ENCODE measurements around the gene MRPL55. TPM values are rescaled to one million over a fixed set of nuclear protein-coding genes. Genes with fewer than 3 reads are reported as not detected.

Gene MRPL55
- total RNA-seq, 1 donor from 2014 or later = 42.4 TPM

DNA sequence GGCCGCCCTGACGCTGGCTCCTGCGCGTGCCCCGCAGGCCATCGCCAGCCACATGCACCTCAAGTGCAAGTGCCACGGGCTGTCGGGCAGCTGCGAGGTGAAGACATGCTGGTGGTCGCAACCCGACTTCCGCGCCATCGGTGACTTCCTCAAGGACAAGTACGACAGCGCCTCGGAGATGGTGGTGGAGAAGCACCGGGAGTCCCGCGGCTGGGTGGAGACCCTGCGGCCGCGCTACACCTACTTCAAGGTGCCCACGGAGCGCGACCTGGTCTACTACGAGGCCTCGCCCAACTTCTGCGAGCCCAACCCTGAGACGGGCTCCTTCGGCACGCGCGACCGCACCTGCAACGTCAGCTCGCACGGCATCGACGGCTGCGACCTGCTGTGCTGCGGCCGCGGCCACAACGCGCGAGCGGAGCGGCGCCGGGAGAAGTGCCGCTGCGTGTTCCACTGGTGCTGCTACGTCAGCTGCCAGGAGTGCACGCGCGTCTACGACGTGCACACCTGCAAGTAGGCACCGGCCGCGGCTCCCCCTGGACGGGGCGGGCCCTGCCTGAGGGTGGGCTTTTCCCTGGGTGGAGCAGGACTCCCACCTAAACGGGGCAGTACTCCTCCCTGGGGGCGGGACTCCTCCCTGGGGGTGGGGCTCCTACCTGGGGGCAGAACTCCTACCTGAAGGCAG lies 50.0 kb downstream of the MRPL55 start:
- H3K9ac ChIP-seq = no peak overlapping the region
- Mint-ChIP-seq H3K4me1 (peaks cover 12% of the 10 kb centered on the region), H3K9me3 (peaks cover 14% of the 10 kb centered on the region), H3K36me3 (peaks cover 20% of the 10 kb centered on the region), H3K27ac (no peak overlapping the region), H3K27me3 (ENCODE audit: insufficient read depth, low read depth) (peaks cover 34% of the 10 kb centered on the region), H3K4me3 (no peak overlapping the region)
- no peaks in the 10 kb centered on the region for H3F3A ChIP-seq (ENCODE audit: low read depth)
- H3K9me3 ChIP-seq (ENCODE audit: low read depth) = no peaks in the 10 kb centered on the region
- TF ChIP-seq, protein P1, sequence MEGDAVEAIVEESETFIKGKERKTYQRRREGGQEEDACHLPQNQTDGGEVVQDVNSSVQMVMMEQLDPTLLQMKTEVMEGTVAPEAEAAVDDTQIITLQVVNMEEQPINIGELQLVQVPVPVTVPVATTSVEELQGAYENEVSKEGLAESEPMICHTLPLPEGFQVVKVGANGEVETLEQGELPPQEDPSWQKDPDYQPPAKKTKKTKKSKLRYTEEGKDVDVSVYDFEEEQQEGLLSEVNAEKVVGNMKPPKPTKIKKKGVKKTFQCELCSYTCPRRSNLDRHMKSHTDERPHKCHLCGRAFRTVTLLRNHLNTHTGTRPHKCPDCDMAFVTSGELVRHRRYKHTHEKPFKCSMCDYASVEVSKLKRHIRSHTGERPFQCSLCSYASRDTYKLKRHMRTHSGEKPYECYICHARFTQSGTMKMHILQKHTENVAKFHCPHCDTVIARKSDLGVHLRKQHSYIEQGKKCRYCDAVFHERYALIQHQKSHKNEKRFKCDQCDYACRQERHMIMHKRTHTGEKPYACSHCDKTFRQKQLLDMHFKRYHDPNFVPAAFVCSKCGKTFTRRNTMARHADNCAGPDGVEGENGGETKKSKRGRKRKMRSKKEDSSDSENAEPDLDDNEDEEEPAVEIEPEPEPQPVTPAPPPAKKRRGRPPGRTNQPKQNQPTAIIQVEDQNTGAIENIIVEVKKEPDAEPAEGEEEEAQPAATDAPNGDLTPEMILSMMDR (IDR thresholded peaks at IDR 0.05) = no peak
- TF ChIP-seq EZH2phosphoT487 (IDR thresholded peaks at IDR 0.05) (peak; percentile 83), EZH2 (IDR thresholded peaks at IDR 0.05) (peak; percentile 96)
- peaks cover 4% of the 10 kb centered on the region for H3K4me1 ChIP-seq
- no peaks in the 10 kb centered on the region for H3K36me3 ChIP-seq
- no peaks in the 10 kb centered on the region for H3K79me2 ChIP-seq (ENCODE audit: low read depth)
- H2AFZ ChIP-seq (replicated peaks) = peak overlapping the region; percentile 37
- H3K4me3 ChIP-seq = peak overlapping the region; percentile 17
- H3K27me3 ChIP-seq = peaks cover 92% of the 10 kb centered on the region
- H3K27ac ChIP-seq = no peak overlapping the region
- peak overlapping the region; percentile 41 for H3K4me2 ChIP-seq
- H4K20me1 ChIP-seq (ENCODE audit: low read depth) = no peaks in the 10 kb centered on the region
- no peak for DNase-seq (ENCODE audit: low spot score)

DNA sequence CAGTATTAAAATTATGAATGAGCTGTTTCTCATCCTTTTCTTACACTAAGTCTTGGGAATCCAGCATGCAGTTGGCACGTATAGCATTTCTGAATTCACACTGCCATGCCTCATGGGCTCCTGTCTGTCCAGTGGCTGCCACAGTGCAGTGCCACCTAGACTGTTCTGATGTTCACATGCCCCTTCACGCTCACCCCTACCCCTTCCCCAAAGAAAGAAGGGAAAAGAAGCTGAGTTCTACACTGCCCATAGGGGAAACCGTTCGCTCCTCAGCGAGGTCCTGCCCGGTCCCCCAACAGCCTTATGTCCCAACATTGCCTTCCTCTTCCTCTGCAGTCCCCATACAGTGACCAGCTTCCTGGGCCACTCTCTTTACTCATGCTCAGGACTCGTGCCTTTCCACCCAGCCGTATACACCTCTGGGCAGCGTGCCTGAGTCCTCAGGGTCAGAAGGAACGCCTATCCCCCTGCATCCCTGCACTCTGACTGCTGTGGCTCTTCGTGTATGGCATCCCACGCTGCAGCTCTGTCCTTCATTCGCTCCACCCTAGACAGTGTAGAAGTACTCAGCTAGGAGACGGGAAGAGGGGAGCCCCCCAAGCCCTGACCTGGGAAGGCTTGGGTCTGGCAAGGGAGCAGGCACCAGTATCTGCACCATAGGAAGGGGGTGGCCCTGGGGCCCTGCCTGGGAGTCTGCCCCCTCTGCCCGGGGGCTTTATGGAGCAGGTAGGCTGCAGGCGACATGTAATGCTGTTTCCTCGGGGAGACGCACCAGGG lies 50.7 kb downstream of the MRPL55 start:
- H3K36me3 ChIP-seq = no peaks in the 10 kb centered on the region
- no peak overlapping the region for H3K9ac ChIP-seq
- no peaks in the 10 kb centered on the region for H3F3A ChIP-seq (ENCODE audit: low read depth)
- H3K27me3 ChIP-seq = peaks cover 99% of the 10 kb centered on the region
- H3K27ac ChIP-seq = no peak overlapping the region
- Mint-ChIP-seq H3K27me3 (ENCODE audit: insufficient read depth, low read depth) (peaks cover 34% of the 10 kb centered on the region), H3K4me1 (peaks cover 12% of the 10 kb centered on the region), H3K36me3 (peaks cover 24% of the 10 kb centered on the region), H3K9me3 (peaks cover 17% of the 10 kb centered on the region), H3K27ac (no peak overlapping the region), H3K4me3 (peak overlapping the region; percentile 50)
- H3K4me3 ChIP-seq = no peak overlapping the region
- no peaks in the 10 kb centered on the region for H4K20me1 ChIP-seq (ENCODE audit: low read depth)
- no peaks in the 10 kb centered on the region for H3K9me3 ChIP-seq (ENCODE audit: low read depth)
- H3K79me2 ChIP-seq (ENCODE audit: low read depth) = no peaks in the 10 kb centered on the region
- no peak overlapping the region for H3K4me2 ChIP-seq
- no peak overlapping the region for H2AFZ ChIP-seq (replicated peaks)
- H3K4me1 ChIP-seq = peaks cover 4% of the 10 kb centered on the region
- TF ChIP-seq EZH2phosphoT487 (IDR thresholded peaks at IDR 0.05) (no peak), EZH2 (IDR thresholded peaks at IDR 0.05) (no peak)
- TF ChIP-seq, protein P1 (IDR thresholded peaks at IDR 0.05) = no peak
- DNase-seq (ENCODE audit: low spot score) = no peak

Small RNA genes lying within 50 kb of the gene (microRNA-seq; reads per million reads assigned to microRNA genes)
- not detected for gene MIR3620

Small RNA genes lying within 50 kb of the gene (small RNA-seq; reads per million reads assigned to genes)
- not detected for gene AL359510.1

Other genes starting within 250 kb of the MRPL55 start
- gene WNT9A, start 161.4 kb downstream of the MRPL55 start, total RNA-seq (ENCODE audit: low replicate concordance) = 1.4 and 2.7 TPM in 2 replicates
- gene WNT3A, start 102.3 kb downstream of the MRPL55 start, total RNA-seq (ENCODE audit: low replicate concordance) = 0.12 TPM in 1 of 2 replicates, not detected in the other
- gene ARF1, start 26.6 kb downstream of the MRPL55 start, total RNA-seq (ENCODE audit: low replicate concordance) = 95.1 and 147 TPM in 2 replicates
- 11.8 and 19.7 TPM in 2 replicates for gene C1orf35, start 6.0 kb downstream of the MRPL55 start, total RNA-seq (ENCODE audit: low replicate concordance)
- gene GUK1, start 31.0 kb upstream of the MRPL55 start, total RNA-seq (ENCODE audit: low replicate concordance) = 87.7 and 119 TPM in 2 replicates
- gene GJC2, start 40.6 kb upstream of the MRPL55 start, total RNA-seq (ENCODE audit: low replicate concordance) = 0.25 TPM in 1 of 2 replicates, not detected in the other
- gene IBA57, start 56.5 kb upstream of the MRPL55 start, total RNA-seq (ENCODE audit: low replicate concordance) = 2.2 and 6.7 TPM in 2 replicates
- gene OBSCN, start 98.7 kb upstream of the MRPL55 start, total RNA-seq (ENCODE audit: low replicate concordance) = 5.1 and 14.9 TPM in 2 replicates